ENCODE data around the gene BAAT.

BAAT gene

DNA sequence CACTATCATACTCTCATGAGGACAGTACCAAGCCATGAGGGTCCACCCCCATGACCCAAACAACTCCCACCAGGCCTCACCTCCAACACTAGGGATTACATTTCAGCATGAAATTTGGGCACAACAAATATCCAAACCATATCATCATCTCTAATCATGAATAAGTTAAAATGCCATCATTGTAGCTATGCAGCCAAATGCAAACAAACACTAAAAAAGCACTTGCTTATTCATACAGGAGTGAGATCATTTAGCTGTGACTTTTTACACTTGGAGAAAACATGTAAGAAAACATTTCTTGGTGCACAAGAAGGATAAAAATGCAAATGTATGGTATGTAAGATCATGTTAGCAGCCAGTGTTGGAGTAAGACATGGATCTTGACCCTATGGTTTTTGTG is 24.2 kb downstream of the BAAT start:
- TF ChIP-seq FOXP2 (optimal IDR thresholded peaks at IDR 0.05; ENCODE audit: control extremely low read depth, extremely low read length, insufficient read depth): no peak
- TF ChIP-seq POLR2AphosphoS5 (IDR thresholded peaks at IDR 0.05; ENCODE audit: borderline replicate concordance, low read depth, low read length): no peak
- TF ChIP-seq EZH2 (IDR thresholded peaks at IDR 0.05): no peak
- H3K9ac ChIP-seq (ENCODE audit: insufficient read length): no peak overlapping the region
- H3K27ac ChIP-seq: no peak overlapping the region

GRCh38 chr9:101359679-101360078 is 25.1 kb downstream of the BAAT start:
- no peak for TF ChIP-seq EZH2 (IDR thresholded peaks at IDR 0.05)
- no peak for TF ChIP-seq FOXP2 (optimal IDR thresholded peaks at IDR 0.05; ENCODE audit: control extremely low read depth, extremely low read length, insufficient read depth)
- TF ChIP-seq POLR2AphosphoS5 (IDR thresholded peaks at IDR 0.05; ENCODE audit: borderline replicate concordance, low read depth, low read length): no peak
- H3K9me3 ChIP-seq (ENCODE audit: low read depth, low read length): no peaks in the 10 kb centered on the region
- no peak for DNase-seq (ENCODE audit: low read depth, low spot score)
- H3K9ac ChIP-seq (ENCODE audit: insufficient read length): no peak overlapping the region
- no peak overlapping the region for H3K4me3 ChIP-seq
- H3K27ac ChIP-seq: no peak overlapping the region
- no peaks in the 10 kb centered on the region for H3K36me3 ChIP-seq (ENCODE audit: insufficient read depth, low read length)

More for the DNA sequence above, 24.2 kb downstream of the BAAT start:
- no peak overlapping the region for H3K4me3 ChIP-seq
- no peaks in the 10 kb centered on the region for H3K9me3 ChIP-seq (ENCODE audit: low read depth, low read length)
- H3K36me3 ChIP-seq (ENCODE audit: insufficient read depth, low read length): no peaks in the 10 kb centered on the region
- DNase-seq (ENCODE audit: low read depth, low spot score): no peak

DNA sequence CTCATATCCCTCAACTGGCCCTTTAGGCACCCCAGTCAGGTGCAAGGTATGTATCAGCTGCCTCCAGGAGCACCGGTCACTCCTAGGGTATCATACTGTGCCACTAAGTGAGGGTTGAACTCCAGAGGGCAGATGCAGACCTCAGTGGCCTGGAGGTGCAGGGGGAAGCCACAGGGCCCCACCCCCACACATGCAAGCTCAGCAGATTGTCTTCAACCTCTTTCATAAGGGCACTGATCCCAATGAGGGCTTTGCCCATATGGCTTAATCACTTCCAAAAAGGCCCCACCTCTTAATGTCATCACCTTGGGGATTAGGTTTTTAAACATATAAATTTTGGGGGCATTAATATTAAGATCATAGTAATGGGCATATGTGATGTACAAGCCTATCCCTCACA is 28.2 kb downstream of the BAAT start:
- Histone ChIP-seq H3K4me3 (no peak overlapping the region), H3K36me3 (ENCODE audit: insufficient read depth, low read length) (no peaks in the 10 kb centered on the region), H3K9me3 (ENCODE audit: low read depth, low read length) (no peaks in the 10 kb centered on the region), H3K27ac (no peak overlapping the region), H3K9ac (ENCODE audit: insufficient read length) (no peak overlapping the region)
- DNase-seq (ENCODE audit: low read depth, low spot score): no peak
- TF ChIP-seq POLR2AphosphoS5 (IDR thresholded peaks at IDR 0.05; ENCODE audit: borderline replicate concordance, low read depth, low read length): no peak

GRCh38 chr9:101354765-101355708 is 29.8 kb downstream of the BAAT start:
- H3K9ac ChIP-seq (ENCODE audit: insufficient read length): no peak overlapping the region
- no peak overlapping the region for H3K27ac ChIP-seq
- H3K36me3 ChIP-seq (ENCODE audit: insufficient read depth, low read length): no peaks in the 10 kb centered on the region
- TF ChIP-seq EZH2 (IDR thresholded peaks at IDR 0.05) (no peak), POLR2AphosphoS5 (IDR thresholded peaks at IDR 0.05; ENCODE audit: borderline replicate concordance, low read depth, low read length) (no peak), FOXP2 (optimal IDR thresholded peaks at IDR 0.05; ENCODE audit: control extremely low read depth, extremely low read length, insufficient read depth) (no peak)
- no peak overlapping the region for H3K4me3 ChIP-seq
- no peak for DNase-seq (ENCODE audit: low read depth, low spot score)
- no peaks in the 10 kb centered on the region for H3K9me3 ChIP-seq (ENCODE audit: low read depth, low read length)

DNA sequence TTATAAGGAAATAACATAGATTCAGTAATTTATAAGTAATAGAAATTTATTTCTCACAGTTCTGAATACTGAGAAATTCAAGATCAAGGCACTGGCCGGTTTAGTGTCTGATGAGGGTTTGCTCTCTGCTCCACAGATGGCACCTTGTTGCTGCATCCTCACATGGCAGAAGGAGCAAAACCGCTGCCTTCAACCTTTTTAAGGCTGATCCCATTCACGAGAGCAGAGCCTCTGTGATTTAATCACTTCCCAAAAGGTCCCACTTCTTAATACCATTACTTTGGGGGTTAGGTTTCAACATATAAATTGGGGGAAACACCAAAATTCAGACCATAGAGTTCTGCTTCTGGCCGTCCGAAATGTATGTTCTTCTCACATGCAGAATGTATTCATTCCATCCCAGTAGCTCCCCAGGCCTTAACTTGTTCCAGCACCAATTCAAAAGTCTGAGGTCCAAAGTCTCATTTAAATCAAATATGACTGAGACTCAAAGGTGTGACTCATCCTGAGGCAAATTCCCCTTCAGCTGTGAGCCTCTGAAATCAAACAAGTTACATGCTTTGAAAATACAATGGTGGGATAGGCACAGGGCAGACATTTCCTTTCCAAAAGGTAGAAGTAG is 30.6 kb downstream of the BAAT start:
- Histone ChIP-seq H3K9ac (ENCODE audit: insufficient read length) (no peak overlapping the region), H3K36me3 (ENCODE audit: insufficient read depth, low read length) (no peaks in the 10 kb centered on the region), H3K27ac (no peak overlapping the region), H3K4me3 (no peak overlapping the region), H3K9me3 (ENCODE audit: low read depth, low read length) (no peaks in the 10 kb centered on the region)
- no peak for DNase-seq (ENCODE audit: low read depth, low spot score)
- TF ChIP-seq POLR2AphosphoS5 (IDR thresholded peaks at IDR 0.05; ENCODE audit: borderline replicate concordance, low read depth, low read length) (no peak), FOXP2 (optimal IDR thresholded peaks at IDR 0.05; ENCODE audit: control extremely low read depth, extremely low read length, insufficient read depth) (no peak), EZH2 (IDR thresholded peaks at IDR 0.05) (no peak)

DNA sequence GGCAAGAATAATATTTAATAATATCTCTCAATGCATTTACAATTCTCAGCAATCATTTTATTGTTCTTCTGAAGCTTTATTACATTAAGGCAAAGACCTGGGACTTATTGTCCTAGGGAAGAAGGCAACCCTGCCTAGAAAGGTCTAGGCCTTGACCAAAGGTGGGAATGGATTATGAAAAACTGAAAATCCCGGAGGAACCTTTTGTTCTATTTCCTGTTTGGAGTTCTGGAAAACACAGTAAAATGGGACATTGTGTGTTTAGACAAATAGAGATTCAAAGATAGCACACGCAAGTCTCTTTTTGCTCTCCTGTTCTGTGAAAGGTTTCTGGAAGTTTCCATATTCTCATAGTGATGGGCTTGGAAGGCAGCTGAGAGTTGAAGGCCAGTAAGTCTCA is 31.1 kb downstream of the BAAT start:
- no peaks in the 10 kb centered on the region for H3K9me3 ChIP-seq (ENCODE audit: low read depth, low read length)
- TF ChIP-seq POLR2AphosphoS5 (IDR thresholded peaks at IDR 0.05; ENCODE audit: borderline replicate concordance, low read depth, low read length): no peak
- TF ChIP-seq FOXP2 (optimal IDR thresholded peaks at IDR 0.05; ENCODE audit: control extremely low read depth, extremely low read length, insufficient read depth): no peak
- no peak for TF ChIP-seq EZH2 (IDR thresholded peaks at IDR 0.05)
- H3K27ac ChIP-seq: no peak overlapping the region
- no peaks in the 10 kb centered on the region for H3K36me3 ChIP-seq (ENCODE audit: insufficient read depth, low read length)
- no peak overlapping the region for H3K4me3 ChIP-seq
- no peak for DNase-seq (ENCODE audit: low read depth, low spot score)
- H3K9ac ChIP-seq (ENCODE audit: insufficient read length): no peak overlapping the region

DNA sequence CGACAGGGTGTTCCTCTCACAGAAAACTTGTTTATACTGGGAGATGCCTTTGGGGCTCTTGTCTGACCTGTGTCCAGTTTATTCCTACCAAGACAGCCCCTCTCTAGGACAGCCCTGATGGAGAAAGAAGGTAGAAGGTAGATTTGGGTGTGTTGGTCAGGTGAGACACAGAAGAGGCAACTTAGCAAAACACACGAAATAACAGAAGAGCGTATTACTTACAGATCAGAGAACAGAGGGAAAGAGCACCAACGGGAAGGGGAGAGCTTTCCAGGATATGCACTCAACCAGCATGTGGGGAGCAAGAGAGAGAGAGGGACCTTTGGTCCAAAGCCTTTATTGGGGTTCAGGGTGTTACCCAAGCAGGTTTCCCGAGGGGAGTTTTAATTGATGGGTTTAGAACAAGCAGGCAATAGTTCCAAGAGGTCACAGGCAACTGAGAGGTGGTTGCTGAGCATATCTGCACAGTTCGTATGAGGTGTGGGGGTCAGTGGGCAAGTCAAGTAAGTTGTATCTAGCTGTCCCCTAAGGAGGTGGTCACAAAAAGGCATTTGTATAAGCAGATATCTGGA is 31.8 kb downstream of the BAAT start:
- no peaks in the 10 kb centered on the region for H3K9me3 ChIP-seq (ENCODE audit: low read depth, low read length)
- no peak overlapping the region for H3K4me3 ChIP-seq
- no peak overlapping the region for H3K9ac ChIP-seq (ENCODE audit: insufficient read length)
- no peaks in the 10 kb centered on the region for H3K36me3 ChIP-seq (ENCODE audit: insufficient read depth, low read length)
- DNase-seq (ENCODE audit: low read depth, low spot score): no peak
- no peak overlapping the region for H3K27ac ChIP-seq
- TF ChIP-seq EZH2 (IDR thresholded peaks at IDR 0.05): no peak
- TF ChIP-seq FOXP2 (optimal IDR thresholded peaks at IDR 0.05; ENCODE audit: control extremely low read depth, extremely low read length, insufficient read depth): no peak

GRCh38 chr9:101350285-101350684 is 34.5 kb downstream of the BAAT start:
- TF ChIP-seq EZH2 (IDR thresholded peaks at IDR 0.05) (no peak), POLR2AphosphoS5 (IDR thresholded peaks at IDR 0.05; ENCODE audit: borderline replicate concordance, low read depth, low read length) (no peak), FOXP2 (optimal IDR thresholded peaks at IDR 0.05; ENCODE audit: control extremely low read depth, extremely low read length, insufficient read depth) (no peak)
- Histone ChIP-seq H3K9ac (ENCODE audit: insufficient read length) (no peak overlapping the region), H3K27ac (no peak overlapping the region), H3K4me3 (no peak overlapping the region), H3K9me3 (ENCODE audit: low read depth, low read length) (no peaks in the 10 kb centered on the region), H3K36me3 (ENCODE audit: insufficient read depth, low read length) (no peaks in the 10 kb centered on the region)
- DNase-seq (ENCODE audit: low read depth, low spot score): no peak
